ENCODE data around the gene TRIP4. TPM values are rescaled to one million over a fixed set of nuclear protein-coding genes. Genes with fewer than 3 reads are reported as not detected.

The TRIP4 gene
- total and polyA plus RNA-seq, 2 of the 8 experiments (the other 6 are each of a cell fraction or from before 2014, with no cell fraction given) = 6.2 to 18.9 TPM

GRCh38 chr15:64422697-64423096, 35.1 kb downstream of the TRIP4 start (continued):
- TF ChIP-seq TAF1 (IDR thresholded peaks at IDR 0.05; ENCODE audit: low read depth, low read length) (no peak), MAFK (IDR thresholded peaks at IDR 0.05; ENCODE audit: low read depth, low read length) (no peak)
